HEK293T (cell line): ENCODE measurements around the gene NFATC1.

Source experiments
- CTCF ChIA-PET: fragments of 350-600 bp; formaldehyde crosslinking; extraction: SDS; loops from one replicate; lab custom pipeline; 2021; ENCODE audit warnings: antibody characterized with exemption, inconsistent platforms; lab: Yijun Ruan, JAX
- POLR2A ChIA-PET: fragments of 350-600 bp; formaldehyde crosslinking; extraction: SDS; loops from one replicate; lab custom pipeline; 2020; ENCODE audit warnings: antibody characterized with exemption, inconsistent platforms; lab: Yijun Ruan, JAX
- DNase-seq: peaks from one replicate; pipeline ENCODE4 v3.0.0; 2012; ENCODE audit warnings: mixed read lengths; ENCODE audit errors: extremely low spot score
- ARNT ChIP-seq: fragments of 450-650 bp; IDR thresholded peaks from 2 replicates; pipeline ENCODE4 v1.6.1; 2017; ENCODE audit warnings: mild to moderate bottlenecking
- BHLHE40 ChIP-seq: fragments of 450-650 bp; IDR thresholded peaks from 2 replicates; pipeline ENCODE4 v1.6.1; 2016; ENCODE audit warnings: mild to moderate bottlenecking, moderate library complexity, borderline replicate concordance
- CTBP1 ChIP-seq: fragments of 450-650 bp; IDR thresholded peaks from 2 replicates; pipeline ENCODE4 v1.6.1; 2016; ENCODE audit warnings: borderline replicate concordance
- ELF4 ChIP-seq: fragments of 450-650 bp; IDR thresholded peaks from 2 replicates; pipeline ENCODE4 v1.6.1; 2017; ENCODE audit warnings: antibody characterized with exemption
- FOXA1 ChIP-seq: fragments of 450-650 bp; IDR thresholded peaks from 2 replicates; pipeline ENCODE4 v1.6.1; 2016; ENCODE audit warnings: mild to moderate bottlenecking
- FOXK2 ChIP-seq: fragments of 450-650 bp; IDR thresholded peaks from 2 replicates; pipeline ENCODE4 v1.6.1; 2016; ENCODE audit warnings: mild to moderate bottlenecking
- FOXM1 ChIP-seq: fragments of 450-650 bp; IDR thresholded peaks from 2 replicates; pipeline ENCODE4 v1.6.1; 2017; ENCODE audit warnings: mild to moderate bottlenecking, borderline replicate concordance
- HDGF ChIP-seq: fragments of 450-650 bp; IDR thresholded peaks from 2 replicates; pipeline ENCODE4 v1.6.1; 2017; ENCODE audit warnings: antibody characterized with exemption, borderline replicate concordance
- L3MBTL2 ChIP-seq: fragments of 450-650 bp; conservative IDR thresholded peaks from 2 replicates; pipeline ENCODE4 v1.6.1; 2016; ENCODE audit warnings: mild to moderate bottlenecking
- LEF1 ChIP-seq: fragments of 450-650 bp; IDR thresholded peaks from 2 replicates; pipeline ENCODE4 v1.6.1; 2017; ENCODE audit warnings: mild to moderate bottlenecking, borderline replicate concordance
- NFRKB ChIP-seq: fragments of 450-650 bp; IDR thresholded peaks from 2 replicates; pipeline ENCODE4 v1.6.1; 2016; ENCODE audit warnings: mild to moderate bottlenecking, moderate library complexity
- SP1 ChIP-seq: fragments of 450-650 bp; IDR thresholded peaks from 2 replicates; pipeline ENCODE4 v1.6.1; 2017
- SUZ12 ChIP-seq: fragments of 450-650 bp; IDR thresholded peaks from 2 replicates; pipeline ENCODE4 v1.6.1; 2016; ENCODE audit warnings: mild to moderate bottlenecking
- TARDBP ChIP-seq: fragments of 450-650 bp; IDR thresholded peaks from 2 replicates; pipeline ENCODE4 v1.6.1; 2016
- ZNF384 ChIP-seq: fragments of 450-650 bp; IDR thresholded peaks from 2 replicates; pipeline ENCODE4 v1.6.1; 2016
- TF ChIP-seq, protein P1 (sequence below): fragments of 450-650 bp; IDR thresholded peaks from 2 replicates; pipeline ENCODE4 v1.6.1; 2016

NFATC1 gene

DNA sequence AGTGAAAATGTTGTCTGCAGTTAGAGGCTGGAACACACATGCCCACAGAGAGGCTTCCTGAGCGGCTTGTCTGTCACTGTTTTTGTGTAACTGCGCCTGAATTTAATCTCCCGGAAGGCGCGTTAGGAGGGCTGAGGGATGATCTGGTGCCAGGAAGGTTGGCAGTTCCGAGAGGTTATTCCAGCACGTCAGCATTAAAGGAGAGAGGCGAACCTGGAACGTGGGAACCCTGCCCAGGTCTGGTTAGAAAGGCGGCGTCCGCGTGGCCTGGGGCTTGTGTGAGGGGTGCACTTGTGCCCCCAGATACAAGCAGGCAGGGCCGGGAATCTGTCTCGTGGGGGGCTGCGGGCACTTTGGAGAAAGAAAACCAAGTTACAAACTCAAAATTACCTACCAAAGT lies 75.3 kb downstream of the NFATC1 start:
- ChIA-PET POLR2A (no interaction called here), CTCF (no interaction called here)
- DNase-seq = no peak
- TF ChIP-seq HDGF (no peak), TARDBP (no peak)

DNA sequence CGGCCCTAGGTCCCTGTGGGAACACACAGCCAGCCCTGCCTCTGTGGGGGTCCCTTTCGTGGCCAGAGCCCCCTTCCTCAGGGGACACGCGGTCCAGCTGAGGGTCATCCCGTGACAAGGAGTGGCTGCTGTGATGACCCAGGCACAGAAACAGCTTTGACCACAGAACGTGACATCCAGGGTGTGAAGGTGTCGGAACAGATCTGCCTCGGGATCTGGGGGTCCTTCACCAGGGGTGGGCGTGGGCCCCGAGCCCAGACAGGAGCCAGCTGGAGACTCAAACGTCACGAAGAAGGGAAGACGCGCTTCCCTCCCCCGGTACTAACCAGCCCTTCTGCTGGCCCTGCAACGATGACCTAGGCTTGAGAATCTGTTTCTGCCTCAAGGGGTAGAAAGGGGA lies 75.9 kb downstream of the NFATC1 start:
- ChIA-PET POLR2A (no interaction called here), CTCF (no interaction called here)
- TF ChIP-seq FOXM1 (no peak), ARNT (no peak), ELF4 (no peak)
- no peak for DNase-seq

DNA sequence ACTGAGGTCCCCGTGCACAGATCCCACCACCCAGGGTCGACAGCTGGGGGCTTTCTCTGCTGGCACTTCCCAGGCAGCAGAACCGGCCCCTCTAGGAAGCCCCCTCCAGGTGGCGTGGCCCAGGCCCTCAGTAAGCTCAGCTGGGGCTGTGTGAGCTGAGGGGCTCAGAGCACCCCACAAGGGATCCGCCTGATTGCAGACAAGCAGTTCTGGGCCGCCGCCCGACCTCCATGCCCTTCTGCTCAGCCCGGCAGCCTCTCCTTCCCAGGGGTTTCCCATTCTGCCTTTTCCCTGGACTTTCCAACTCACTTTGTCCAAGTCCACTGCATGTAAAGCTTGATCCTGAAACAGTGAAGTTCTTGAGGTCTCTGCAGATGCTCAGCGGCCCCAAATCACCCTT lies 76.4 kb downstream of the NFATC1 start:
- ChIA-PET CTCF (no interaction called here), POLR2A (no interaction called here)
- no peak for TF ChIP-seq ZNF384
- TF ChIP-seq ELF4 = no peak
- TF ChIP-seq L3MBTL2 = no peak
- no peak for TF ChIP-seq HDGF
- no peak for TF ChIP-seq CTBP1
- no peak for TF ChIP-seq FOXK2
- no peak for TF ChIP-seq ARNT
- no peak for TF ChIP-seq LEF1
- TF ChIP-seq TARDBP = no peak
- TF ChIP-seq FOXM1 = no peak
- no peak for TF ChIP-seq FOXA1
- no peak for TF ChIP-seq BHLHE40
- DNase-seq = no peak

DNA sequence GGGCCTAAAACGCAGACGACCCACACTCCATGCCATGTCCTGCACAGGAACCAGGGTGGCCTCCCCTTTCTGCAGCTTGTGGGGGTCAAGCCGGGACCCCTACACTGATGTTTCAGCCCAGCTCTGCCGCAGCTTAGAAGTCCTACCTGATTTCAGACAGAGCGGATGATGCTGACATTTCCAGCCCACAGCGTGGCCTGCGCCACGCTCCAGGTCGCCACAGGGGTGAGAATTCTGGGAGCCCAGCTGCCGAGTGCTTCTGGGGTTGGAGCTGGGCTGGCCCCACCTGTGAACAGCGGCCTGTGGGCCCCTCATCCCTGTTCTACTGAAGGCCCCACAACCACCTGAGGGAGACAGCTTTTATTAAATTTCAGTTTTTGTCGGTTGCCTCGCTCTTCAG lies 77.2 kb downstream of the NFATC1 start:
- POLR2A ChIA-PET = no interaction called here
- no peak for DNase-seq
- CTCF ChIA-PET = no interaction called here
- TF ChIP-seq LEF1 (no peak), SP1 (no peak), FOXA1 (no peak), FOXK2 (no peak), TARDBP (no peak), ELF4 (no peak), CTBP1 (no peak), SUZ12 (no peak), FOXM1 (no peak), L3MBTL2 (no peak), ZNF384 (no peak), NFRKB (no peak), HDGF (no peak), ARNT (no peak), BHLHE40 (no peak)
- TF ChIP-seq, protein P1, sequence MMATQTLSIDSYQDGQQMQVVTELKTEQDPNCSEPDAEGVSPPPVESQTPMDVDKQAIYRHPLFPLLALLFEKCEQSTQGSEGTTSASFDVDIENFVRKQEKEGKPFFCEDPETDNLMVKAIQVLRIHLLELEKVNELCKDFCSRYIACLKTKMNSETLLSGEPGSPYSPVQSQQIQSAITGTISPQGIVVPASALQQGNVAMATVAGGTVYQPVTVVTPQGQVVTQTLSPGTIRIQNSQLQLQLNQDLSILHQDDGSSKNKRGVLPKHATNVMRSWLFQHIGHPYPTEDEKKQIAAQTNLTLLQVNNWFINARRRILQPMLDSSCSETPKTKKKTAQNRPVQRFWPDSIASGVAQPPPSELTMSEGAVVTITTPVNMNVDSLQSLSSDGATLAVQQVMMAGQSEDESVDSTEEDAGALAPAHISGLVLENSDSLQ = no peak

- CTCF ChIA-PET = no interaction called here
- TF ChIP-seq ELF4 (no peak), FOXK2 (no peak), ARNT (no peak), CTBP1 (no peak), TARDBP (no peak), HDGF (no peak), BHLHE40 (no peak)
- POLR2A ChIA-PET = no interaction called here
- DNase-seq = no peak
Measured at GRCh38 chr18:79476031-79476917, 80.5 kb downstream of the NFATC1 start.

DNA sequence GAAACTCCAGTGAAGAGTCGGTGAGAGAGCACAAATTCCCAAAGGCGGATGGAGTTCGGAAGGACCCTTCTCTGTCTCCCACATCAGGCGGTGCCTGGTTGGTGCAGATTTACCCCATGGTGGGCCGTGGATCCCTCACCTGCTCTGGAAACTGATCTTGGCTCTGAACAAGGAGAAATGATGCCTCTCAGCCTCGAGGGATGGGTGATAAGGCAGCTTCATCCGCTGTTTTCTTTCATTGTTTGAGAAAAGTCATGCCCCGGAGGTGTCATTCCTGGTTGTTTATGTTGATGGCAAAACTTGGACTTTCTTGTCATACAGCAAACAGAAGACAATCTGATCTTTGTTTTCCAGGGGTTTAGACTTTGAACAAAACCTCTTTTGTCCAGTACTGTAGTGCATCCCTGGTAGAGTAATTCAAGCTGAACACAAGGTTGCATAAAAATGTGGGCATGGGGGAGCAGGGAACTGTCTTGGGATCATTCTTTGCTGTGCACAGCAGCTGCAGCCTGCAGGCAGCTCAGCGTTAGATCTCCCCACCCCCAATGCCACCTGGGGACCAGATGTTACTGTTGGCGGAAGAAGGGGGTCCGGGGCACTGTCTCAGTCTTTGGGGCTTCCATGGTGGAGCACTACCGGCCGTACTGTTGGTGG lies 81.3 kb downstream of the NFATC1 start:
- CTCF ChIA-PET = no interaction called here
- TF ChIP-seq TARDBP (no peak), ZNF384 (no peak), HDGF (no peak), ARNT (no peak), LEF1 (no peak), NFRKB (no peak)
- POLR2A ChIA-PET = no interaction called here
- no peak for DNase-seq

DNA sequence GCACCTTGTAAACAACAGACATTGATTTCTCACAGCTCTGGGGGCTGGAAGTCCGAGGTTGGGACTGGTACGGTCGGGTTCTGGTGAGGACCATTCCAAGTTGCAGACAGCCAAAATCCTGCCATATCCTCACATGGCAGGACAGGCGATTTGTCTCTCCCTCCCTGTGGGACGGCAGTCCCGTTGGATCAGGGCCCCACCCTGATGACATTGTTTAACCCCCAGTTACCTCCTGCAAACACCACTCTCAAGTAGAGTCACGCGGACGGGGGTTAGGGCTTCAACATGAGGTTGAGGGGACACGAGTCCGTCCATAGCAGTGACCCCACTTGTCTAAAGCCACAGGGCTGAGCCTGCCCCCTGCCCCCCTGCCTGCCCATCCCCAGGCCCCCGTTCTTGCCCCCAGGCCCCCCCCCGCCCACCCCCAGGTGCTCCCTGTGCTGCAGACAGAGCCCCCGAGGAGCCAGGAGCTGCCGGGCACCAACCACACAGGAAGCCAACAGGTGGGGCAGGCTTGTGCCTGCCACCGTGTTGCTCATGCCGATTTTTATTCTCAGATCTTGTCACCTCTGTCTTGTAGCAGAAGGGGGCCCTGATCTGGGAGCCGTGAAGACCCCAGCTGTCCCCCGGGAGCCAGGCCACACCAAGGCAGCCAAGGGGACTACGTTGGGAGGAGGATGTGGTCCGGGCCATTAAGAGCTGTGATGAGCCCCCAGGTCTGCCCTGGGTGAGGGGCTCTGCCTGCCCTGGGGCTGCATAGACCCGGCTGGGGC lies 82.2 kb downstream of the NFATC1 start:
- no peak for DNase-seq
- POLR2A ChIA-PET = no interaction called here
- CTCF ChIA-PET = no interaction called here

More for the DNA sequence above, 82.2 kb downstream of the NFATC1 start:
- no peak for TF ChIP-seq BHLHE40
- TF ChIP-seq FOXK2 = no peak
